Activated T-helper 2 cell treated with anti-CD3 and anti-CD28 coated beads, Interferon-gamma antibody, Interleukin-2, Interleukin-4, amounts not matched to agents 10 μg/mL and 5 μg/mL and 100 μg/mL, durations not matched to agents 14 hours and 24 hours and 36 hours (primary cell): ENCODE results near the gene HSD17B8. TPM values are rescaled to one million over a fixed set of nuclear protein-coding genes. Genes with fewer than 3 reads are reported as not detected.

ENCODE experiments used
- DNase-seq: peaks from one replicate; pipeline ENCODE4 v3.0.0; 2021; ENCODE audit warnings: low spot score
- H3K27ac Mint-ChIP-seq: one replicate; pipeline ENCODE4 v1.8.0; 2021; ENCODE audit warnings: mixed read lengths
- H3K27me3 Mint-ChIP-seq: one replicate; pipeline ENCODE4 v1.8.0; 2021; ENCODE audit warnings: low read depth, mixed read lengths
- H3K36me3 Mint-ChIP-seq: one replicate; pipeline ENCODE4 v1.8.0; 2021; ENCODE audit warnings: low read depth, mixed read lengths
- H3K4me1 Mint-ChIP-seq: one replicate; pipeline ENCODE4 v1.8.0; 2021; ENCODE audit warnings: low read depth, mixed read lengths
- H3K4me3 Mint-ChIP-seq: one replicate; pipeline ENCODE4 v1.8.0; 2021; ENCODE audit warnings: low read depth, mild to moderate bottlenecking, moderate library complexity, mixed read lengths
- H3K9me3 Mint-ChIP-seq: one replicate; pipeline ENCODE4 v1.8.0; 2021; ENCODE audit warnings: mixed read lengths
- intact Hi-C: fragments of 100-400 bp; cut with micrococcal nuclease; formaldehyde crosslinking; loops from one replicate; pipeline ENCODE4 v1.15.1; 2023
- total RNA-seq: library from RNA; stranded (reverse); gene quantifications from 2 replicates; pipeline ENCODE4 v1.2.3, GENCODE V29; 2022

The HSD17B8 gene
- total RNA-seq, 1 donor from 2014 or later = 14.7 TPM

GRCh38 chr6:33250731-33251130 lies 46.3 kb downstream of the HSD17B8 start:
- DNase-seq = no peak
- H3K27me3 Mint-ChIP-seq = no peaks in the 10 kb centered on the region
- intact Hi-C loops = no loop called here
- H3K9me3 Mint-ChIP-seq = no peaks in the 10 kb centered on the region
- peaks cover 34% of the 10 kb centered on the region for H3K36me3 Mint-ChIP-seq
- H3K27ac Mint-ChIP-seq = peak overlapping the region; percentile 92
- peaks cover 32% of the 10 kb centered on the region for H3K4me1 Mint-ChIP-seq
- H3K4me3 Mint-ChIP-seq = peak overlapping the region; percentile 88

DNA sequence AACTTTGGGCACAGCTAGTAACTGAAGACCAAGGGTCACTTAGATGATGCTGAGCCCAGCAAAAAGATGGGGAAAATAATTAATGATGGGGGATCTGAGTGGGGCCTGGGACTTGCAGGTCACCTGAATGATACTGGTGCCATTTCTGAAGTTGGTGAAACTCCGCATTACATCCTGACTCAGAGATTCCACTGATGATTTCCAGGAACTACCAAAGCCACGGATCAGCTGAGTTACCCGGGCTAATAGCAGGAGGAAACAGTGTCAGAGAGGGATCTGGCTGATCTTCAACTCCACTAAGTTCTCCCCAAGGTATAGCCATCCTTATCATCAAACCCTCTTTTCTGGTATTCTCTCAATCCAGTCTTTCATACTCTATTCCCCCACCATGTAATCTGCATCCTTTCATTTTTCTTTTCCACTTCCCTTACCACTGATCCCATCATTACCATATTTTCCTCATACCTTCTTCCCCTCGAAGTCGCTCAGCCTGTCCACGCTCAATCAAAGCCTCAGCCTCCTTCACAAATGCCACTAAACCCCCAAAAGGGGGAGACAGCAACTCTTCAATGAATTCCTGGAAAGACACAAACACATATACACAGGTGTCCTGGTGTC lies 47.0 kb downstream of the HSD17B8 start:
- Mint-ChIP-seq H3K9me3 (no peaks in the 10 kb centered on the region), H3K36me3 (peaks cover 37% of the 10 kb centered on the region), H3K4me1 (peaks cover 32% of the 10 kb centered on the region), H3K4me3 (peak overlapping the region; percentile 38), H3K27me3 (no peaks in the 10 kb centered on the region), H3K27ac (peak overlapping the region; percentile 66)
- DNase-seq = no peak
- intact Hi-C loops = no loop called here

GRCh38 chr6:33252759-33253158 lies 48.3 kb downstream of the HSD17B8 start:
- H3K27ac Mint-ChIP-seq = no peak overlapping the region
- intact Hi-C loops = no loop called here
- no peaks in the 10 kb centered on the region for H3K27me3 Mint-ChIP-seq
- no peak overlapping the region for H3K4me3 Mint-ChIP-seq
- peaks cover 32% of the 10 kb centered on the region for H3K4me1 Mint-ChIP-seq
- no peak for DNase-seq
- no peaks in the 10 kb centered on the region for H3K9me3 Mint-ChIP-seq
- peaks cover 39% of the 10 kb centered on the region for H3K36me3 Mint-ChIP-seq

DNA sequence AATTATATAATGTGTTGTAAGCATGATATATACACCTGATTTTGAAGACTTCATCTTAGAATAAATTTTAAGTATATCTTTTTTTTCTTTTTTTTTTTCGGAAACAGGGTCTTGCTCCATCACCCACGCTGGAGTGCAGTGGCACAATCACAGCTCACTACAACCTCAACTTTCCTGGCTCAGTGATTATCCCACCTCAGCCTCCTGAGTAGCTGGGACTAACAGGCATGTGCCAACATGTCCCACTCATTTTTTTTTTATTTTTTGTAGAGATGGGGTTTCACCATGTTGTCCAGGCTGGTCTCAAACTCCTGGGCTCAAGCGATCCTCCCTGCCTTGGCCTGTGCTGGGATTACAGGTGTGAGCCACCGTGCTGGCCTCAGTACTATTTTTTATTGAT lies 50.1 kb downstream of the HSD17B8 start:
- H3K27ac Mint-ChIP-seq = no peak overlapping the region
- peaks cover 23% of the 10 kb centered on the region for H3K4me1 Mint-ChIP-seq
- intact Hi-C loops = no loop called here
- peaks cover 45% of the 10 kb centered on the region for H3K36me3 Mint-ChIP-seq
- no peak for DNase-seq
- no peak overlapping the region for H3K4me3 Mint-ChIP-seq
- no peaks in the 10 kb centered on the region for H3K9me3 Mint-ChIP-seq
- H3K27me3 Mint-ChIP-seq = no peaks in the 10 kb centered on the region

Other genes with a start within 250 kb of the HSD17B8 start
- gene BRD2, start 236.1 kb upstream of the HSD17B8 start, total RNA-seq = 295 and 306 TPM in 2 replicates
- gene HLA-DOA, start 195.1 kb upstream of the HSD17B8 start, total RNA-seq = 0.28 and 0.37 TPM in 2 replicates
- 57.1 and 58.9 TPM in 2 replicates for gene HLA-DPA1, start 131.0 kb upstream of the HSD17B8 start, total RNA-seq
- gene HLA-DPB1, start 128.7 kb upstream of the HSD17B8 start, total RNA-seq = 11.8 and 12.6 TPM in 2 replicates
- 0.34 and 0.37 TPM in 2 replicates for gene COL11A2, start 12.2 kb upstream of the HSD17B8 start, total RNA-seq
- 47.8 and 50.0 TPM in 2 replicates for gene RXRB, start 4.0 kb upstream of the HSD17B8 start, total RNA-seq
- gene SLC39A7, start 3.8 kb upstream of the HSD17B8 start, total RNA-seq = 63.8 and 69.6 TPM in 2 replicates
- 46.0 and 46.1 TPM in 2 replicates for gene RING1, start 3.8 kb downstream of the HSD17B8 start, total RNA-seq
- 53.4 and 56.7 TPM in 2 replicates for gene VPS52, start 67.2 kb downstream of the HSD17B8 start, total RNA-seq
- 3,099 and 3,143 TPM in 2 replicates for gene RPS18, start 67.4 kb downstream of the HSD17B8 start, total RNA-seq
- gene B3GALT4, start 72.5 kb downstream of the HSD17B8 start, total RNA-seq = 5.1 and 6.5 TPM in 2 replicates
- gene WDR46, start 84.6 kb downstream of the HSD17B8 start, total RNA-seq = 87.3 and 98.3 TPM in 2 replicates
- 104 and 117 TPM in 2 replicates for gene PFDN6, start 84.9 kb downstream of the HSD17B8 start, total RNA-seq
- gene RGL2, start 94.3 kb downstream of the HSD17B8 start, total RNA-seq = 31.5 and 32.9 TPM in 2 replicates
- 274 and 276 TPM in 2 replicates for gene TAPBP, start 109.4 kb downstream of the HSD17B8 start, total RNA-seq
- gene ZBTB22, start 113.1 kb downstream of the HSD17B8 start, total RNA-seq = 10.9 and 14.4 TPM in 2 replicates
- 61.5 and 64.7 TPM in 2 replicates for gene DAXX, start 118.3 kb downstream of the HSD17B8 start, total RNA-seq
- 78.3 and 80.9 TPM in 2 replicates for gene KIFC1, start 187.2 kb downstream of the HSD17B8 start, total RNA-seq
- gene PHF1, start 206.4 kb downstream of the HSD17B8 start, total RNA-seq = 33.0 and 39.1 TPM in 2 replicates
- 143 and 146 TPM in 2 replicates for gene CUTA, start 213.5 kb downstream of the HSD17B8 start, total RNA-seq
- gene SYNGAP1, start 215.4 kb downstream of the HSD17B8 start, total RNA-seq = 60.1 and 71.3 TPM in 2 replicates
- 11.4 and 11.5 TPM in 2 replicates for gene ZBTB9, start 249.9 kb downstream of the HSD17B8 start, total RNA-seq